ENCODE results near the gene RYR2.

DNA sequence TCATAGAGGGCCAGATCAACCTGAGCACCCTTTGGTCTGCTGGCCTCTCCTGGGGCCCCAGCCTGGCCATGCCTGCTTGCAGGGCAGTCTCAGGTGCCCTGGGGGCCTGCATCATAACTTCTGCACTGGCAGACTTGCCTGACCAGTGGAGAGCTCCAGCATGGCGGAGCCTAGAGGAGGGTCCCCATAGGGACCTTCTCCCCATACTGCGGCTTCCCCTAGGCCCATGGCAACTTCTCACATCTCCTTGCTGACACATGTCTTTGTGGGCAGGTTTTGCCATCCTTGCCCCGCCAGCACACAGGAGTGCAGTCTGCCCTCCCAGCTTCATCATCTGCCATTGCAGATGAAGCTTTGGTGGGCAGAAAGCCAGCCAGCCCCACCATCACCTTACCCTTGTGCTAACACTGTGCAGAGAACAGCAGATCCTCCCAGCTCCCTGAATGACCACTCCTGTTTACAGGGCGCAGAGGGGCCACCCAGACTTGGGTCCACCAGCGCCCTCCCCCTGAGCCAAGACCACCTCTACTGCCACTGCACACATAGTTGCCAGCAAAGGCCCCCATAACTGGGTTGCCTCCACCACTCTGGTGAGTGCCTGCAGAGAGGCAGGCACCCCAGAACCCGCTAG, 797.0 kb downstream of the RYR2 start:
- TF ChIP-seq, protein P1, sequence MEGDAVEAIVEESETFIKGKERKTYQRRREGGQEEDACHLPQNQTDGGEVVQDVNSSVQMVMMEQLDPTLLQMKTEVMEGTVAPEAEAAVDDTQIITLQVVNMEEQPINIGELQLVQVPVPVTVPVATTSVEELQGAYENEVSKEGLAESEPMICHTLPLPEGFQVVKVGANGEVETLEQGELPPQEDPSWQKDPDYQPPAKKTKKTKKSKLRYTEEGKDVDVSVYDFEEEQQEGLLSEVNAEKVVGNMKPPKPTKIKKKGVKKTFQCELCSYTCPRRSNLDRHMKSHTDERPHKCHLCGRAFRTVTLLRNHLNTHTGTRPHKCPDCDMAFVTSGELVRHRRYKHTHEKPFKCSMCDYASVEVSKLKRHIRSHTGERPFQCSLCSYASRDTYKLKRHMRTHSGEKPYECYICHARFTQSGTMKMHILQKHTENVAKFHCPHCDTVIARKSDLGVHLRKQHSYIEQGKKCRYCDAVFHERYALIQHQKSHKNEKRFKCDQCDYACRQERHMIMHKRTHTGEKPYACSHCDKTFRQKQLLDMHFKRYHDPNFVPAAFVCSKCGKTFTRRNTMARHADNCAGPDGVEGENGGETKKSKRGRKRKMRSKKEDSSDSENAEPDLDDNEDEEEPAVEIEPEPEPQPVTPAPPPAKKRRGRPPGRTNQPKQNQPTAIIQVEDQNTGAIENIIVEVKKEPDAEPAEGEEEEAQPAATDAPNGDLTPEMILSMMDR (IDR thresholded peaks at IDR 0.05; ENCODE audit: low read length) = no peak
- no peak for TF ChIP-seq EZH2 (IDR thresholded peaks at IDR 0.05; ENCODE audit: borderline replicate concordance, low read length)
